Thoracic aorta (tissue), 2 donors: ENCODE results near the gene PSTPIP1. TPM values are rescaled to one million over a fixed set of nuclear protein-coding genes. Genes with fewer than 3 reads are reported as not detected.

Source experiments
- ATAC-seq: fragments of 150-250 bp; one replicate; pipeline ENCODE4 v1.8.0; 2017; ENCODE audit warnings: low read depth; ENCODE audit not compliant: insufficient number of reproducible peaks, low FRiP score
- DNase-seq: peaks from one replicate; pipeline ENCODE4 v3.0.0-alpha.2; 2020; ENCODE audit warnings: low spot score
- H3K27ac ChIP-seq, 2 donors: fragments of 200-600 bp; sonication (generic); 1 replicate in 1 of 2; 2 replicates in 1 of 2; pipeline ENCODE4 v1.5.1; 2016; ENCODE audit warnings: mild to moderate bottlenecking in 2 of 2, moderate library complexity in 2 of 2
- H3K27me3 ChIP-seq: fragments of 200-600 bp; sonication (generic); replicated peaks from 2 replicates; pipeline ENCODE4 v1.6.0; 2016; ENCODE audit warnings: mild to moderate bottlenecking; ENCODE audit not compliant: insufficient read depth
- H3K36me3 ChIP-seq: fragments of 200-600 bp; sonication (generic); one replicate; pipeline ENCODE4 v1.5.1; 2016
- H3K4me1 ChIP-seq, 2 donors: fragments of 200-600 bp; sonication (generic); 1 replicate in 1 of 2; 2 replicates in 1 of 2; pipeline versions ENCODE4 v1.5.1 to v1.6.0; 2016; ENCODE audit warnings: low read depth in 2 of 2, mild to moderate bottlenecking in 1 of 2; ENCODE audit not compliant: control insufficient read depth in 1 of 2
- H3K4me3 ChIP-seq: fragments of 200-600 bp; sonication (generic); 2 replicates; pipeline ENCODE4 v1.5.1; 2016; ENCODE audit warnings: mild to moderate bottlenecking
- H3K9me3 ChIP-seq: fragments of 200-600 bp; sonication (generic); 2 replicates; pipeline ENCODE4 v1.5.1; 2016
- total RNA-seq, 2 donors: library from RNA; depleted of rRNA; stranded (reverse); fragments of >200 nt; gene quantifications; one replicate each; pipeline versions ENCODE4 v1.1.0 to v1.2.3, GENCODE V29; 2016
- TF ChIP-seq, protein P1 (sequence below): fragments of 200-600 bp; sonication (generic); IDR thresholded peaks from one replicate; pipeline ENCODE4 v1.5.1; 2019; ENCODE audit warnings: antibody characterized with exemption

The PSTPIP1 gene
- total RNA-seq, 2 donors from 2014 or later, result 24.5 to 24.8 TPM

DNA sequence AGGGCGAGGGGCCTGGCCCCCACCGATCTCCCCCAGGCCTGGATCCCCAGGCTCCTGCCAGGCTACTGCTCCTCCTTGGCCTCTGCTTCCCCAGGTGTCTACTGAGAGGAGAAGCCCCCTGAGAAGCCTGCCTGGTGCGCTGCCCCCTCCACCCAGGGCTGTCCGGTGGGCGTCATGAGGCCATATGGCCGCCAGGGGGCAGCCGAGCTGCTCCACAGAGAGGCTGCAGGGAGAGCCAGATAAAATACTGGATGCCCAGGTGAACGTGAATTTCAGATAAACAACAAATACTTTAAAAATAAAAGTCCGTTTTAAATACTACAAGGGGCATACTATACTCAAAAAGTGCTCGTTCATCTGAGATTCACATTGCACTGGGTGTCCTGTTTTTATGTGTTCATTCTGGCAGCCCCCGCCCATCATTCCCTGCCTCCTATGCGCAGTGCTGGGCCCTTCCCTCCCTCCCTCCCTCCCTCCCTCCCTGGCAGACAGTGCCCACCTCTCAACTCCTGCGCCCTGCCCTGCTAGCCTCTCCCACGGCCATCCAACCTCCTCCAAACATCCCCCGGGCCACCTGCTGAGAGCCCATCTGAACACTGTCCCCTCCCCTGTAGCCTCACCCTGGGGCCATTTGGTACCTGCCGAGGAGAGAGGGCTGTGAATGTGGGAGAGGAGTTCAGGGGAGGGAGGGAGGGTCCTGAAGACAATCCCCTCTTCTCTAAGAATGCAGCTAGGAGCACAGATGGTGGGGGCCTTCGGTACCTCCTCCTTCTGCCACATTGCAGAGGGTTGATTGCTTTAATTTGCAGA, 29.6 kb downstream of the PSTPIP1 start:
- H3K9me3 ChIP-seq, result no peaks in the 10 kb centered on the region
- no peaks in the 10 kb centered on the region for H3K27me3 ChIP-seq
- TF ChIP-seq, protein P1, sequence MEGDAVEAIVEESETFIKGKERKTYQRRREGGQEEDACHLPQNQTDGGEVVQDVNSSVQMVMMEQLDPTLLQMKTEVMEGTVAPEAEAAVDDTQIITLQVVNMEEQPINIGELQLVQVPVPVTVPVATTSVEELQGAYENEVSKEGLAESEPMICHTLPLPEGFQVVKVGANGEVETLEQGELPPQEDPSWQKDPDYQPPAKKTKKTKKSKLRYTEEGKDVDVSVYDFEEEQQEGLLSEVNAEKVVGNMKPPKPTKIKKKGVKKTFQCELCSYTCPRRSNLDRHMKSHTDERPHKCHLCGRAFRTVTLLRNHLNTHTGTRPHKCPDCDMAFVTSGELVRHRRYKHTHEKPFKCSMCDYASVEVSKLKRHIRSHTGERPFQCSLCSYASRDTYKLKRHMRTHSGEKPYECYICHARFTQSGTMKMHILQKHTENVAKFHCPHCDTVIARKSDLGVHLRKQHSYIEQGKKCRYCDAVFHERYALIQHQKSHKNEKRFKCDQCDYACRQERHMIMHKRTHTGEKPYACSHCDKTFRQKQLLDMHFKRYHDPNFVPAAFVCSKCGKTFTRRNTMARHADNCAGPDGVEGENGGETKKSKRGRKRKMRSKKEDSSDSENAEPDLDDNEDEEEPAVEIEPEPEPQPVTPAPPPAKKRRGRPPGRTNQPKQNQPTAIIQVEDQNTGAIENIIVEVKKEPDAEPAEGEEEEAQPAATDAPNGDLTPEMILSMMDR, result peak; percentile 99
- H3K27ac ChIP-seq, result no peak overlapping the region
- no peak for ATAC-seq
- H3K36me3 ChIP-seq, result no peaks in the 10 kb centered on the region
- no peak for DNase-seq
- no peak overlapping the region for H3K4me3 ChIP-seq
- peaks cover 0 to 15% of the 10 kb centered on the region in 2 donors for H3K4me1 ChIP-seq

DNA sequence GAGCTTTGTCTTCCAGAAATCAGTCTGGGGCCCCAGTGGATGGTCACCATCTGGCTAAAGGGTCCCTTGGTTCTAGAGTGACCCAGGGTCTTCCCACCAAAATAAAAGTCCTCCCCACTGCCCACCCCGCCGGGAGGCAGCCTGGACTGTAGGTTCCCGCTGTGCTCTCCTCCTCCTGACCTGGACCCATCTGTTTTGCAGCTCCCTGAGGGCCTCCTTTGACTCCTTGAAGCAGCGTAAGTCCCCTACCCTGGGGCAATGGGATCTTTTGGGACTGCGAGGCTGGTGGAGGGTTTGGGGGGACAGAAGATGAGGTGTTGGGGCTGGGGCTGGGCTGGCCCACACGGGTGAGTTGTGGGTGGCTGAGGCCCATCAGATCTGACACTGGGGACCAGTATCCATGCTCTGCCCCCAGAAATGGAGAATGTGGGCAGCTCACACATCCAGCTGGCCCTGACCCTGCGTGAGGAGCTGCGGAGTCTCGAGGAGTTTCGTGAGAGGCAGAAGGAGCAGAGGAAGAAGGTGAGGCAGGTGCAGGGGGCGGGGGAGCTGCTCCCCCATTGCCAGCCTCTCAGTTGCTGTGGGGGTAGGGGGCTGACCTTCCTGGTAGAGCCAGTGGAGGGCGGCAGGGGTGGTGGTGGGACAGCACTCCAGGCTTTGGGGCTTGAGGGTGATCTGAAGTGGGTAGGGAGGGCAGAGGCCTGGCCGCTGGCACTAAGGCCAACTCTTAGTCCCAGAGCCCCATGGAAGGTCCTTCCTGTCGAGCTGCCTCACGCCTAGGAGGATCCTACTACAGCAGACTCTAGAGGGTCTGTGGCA, 30.4 kb downstream of the PSTPIP1 start:
- H3K4me3 ChIP-seq, result no peak overlapping the region
- peaks cover 0 to 16% of the 10 kb centered on the region in 2 donors for H3K4me1 ChIP-seq
- no peak overlapping the region for H3K27ac ChIP-seq
- TF ChIP-seq, protein P1, result no peak
- no peaks in the 10 kb centered on the region for H3K36me3 ChIP-seq
- no peaks in the 10 kb centered on the region for H3K27me3 ChIP-seq
- no peak for ATAC-seq
- no peak for DNase-seq
- no peaks in the 10 kb centered on the region for H3K9me3 ChIP-seq

DNA sequence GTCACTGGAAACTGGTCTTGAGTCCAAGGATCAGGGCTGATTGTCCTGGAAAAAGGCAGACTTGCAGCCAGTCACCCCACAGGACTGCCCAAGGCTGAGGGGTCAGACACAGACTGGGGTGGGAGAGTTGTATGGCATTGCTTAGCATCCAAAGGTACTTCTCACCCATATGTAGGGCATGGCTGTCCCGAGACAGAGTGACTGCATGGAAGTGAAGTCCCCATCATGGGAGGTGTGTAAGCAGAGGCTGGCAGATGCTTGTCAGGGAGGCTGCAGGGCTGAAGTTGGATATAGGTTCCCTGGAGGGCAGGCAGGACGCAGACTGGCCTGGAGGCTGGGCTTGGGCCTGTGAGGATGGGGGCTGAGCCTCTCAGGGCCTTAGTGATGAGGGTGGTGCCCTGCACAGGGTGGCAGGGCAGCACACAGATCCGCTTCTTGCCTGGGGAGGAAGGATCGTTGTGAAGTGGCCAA, 31.1 kb downstream of the PSTPIP1 start:
- H3K27me3 ChIP-seq, result no peaks in the 10 kb centered on the region
- no peak overlapping the region for H3K27ac ChIP-seq
- H3K9me3 ChIP-seq, result no peaks in the 10 kb centered on the region
- ATAC-seq (no peak), DNase-seq (no peak)
- peaks cover 0 to 20% of the 10 kb centered on the region in 2 donors for H3K4me1 ChIP-seq
- no peak overlapping the region for H3K4me3 ChIP-seq
- H3K36me3 ChIP-seq, result no peaks in the 10 kb centered on the region
- TF ChIP-seq, protein P1, result no peak

DNA sequence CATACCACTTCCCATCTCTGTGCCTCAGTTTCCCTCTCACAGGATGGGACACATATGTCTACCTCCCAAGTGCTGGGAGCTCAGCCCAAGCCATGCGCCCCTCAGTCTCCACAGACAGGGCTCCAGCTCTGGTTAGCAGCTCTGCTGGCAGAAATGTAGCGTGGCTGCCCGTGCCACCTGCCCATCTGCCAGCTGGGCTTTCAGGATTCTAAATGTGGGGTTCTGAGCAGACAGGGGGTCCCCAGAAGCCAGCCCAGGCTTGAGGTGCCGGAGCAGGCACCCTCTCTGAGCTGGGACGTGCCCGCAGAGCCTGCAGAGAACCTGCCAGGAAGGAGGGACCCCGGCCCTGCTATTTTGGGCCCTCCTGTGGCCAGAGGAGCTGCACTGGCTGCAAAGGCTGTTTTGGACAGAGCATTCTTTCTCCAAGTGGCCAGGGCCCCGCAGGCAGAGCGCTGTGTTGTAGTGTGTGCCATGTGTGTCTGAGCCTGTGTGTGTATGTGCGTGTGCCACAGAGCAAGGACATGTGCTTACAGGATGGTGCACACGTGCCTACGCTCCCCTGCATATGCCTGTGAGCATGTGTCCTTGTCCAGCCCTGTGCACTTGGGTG, 31.7 kb downstream of the PSTPIP1 start:
- Histone ChIP-seq H3K27ac (no peak overlapping the region), H3K4me3 (no peak overlapping the region), H3K9me3 (no peaks in the 10 kb centered on the region), H3K4me1 (peaks cover 0 to 20% of the 10 kb centered on the region in 2 donors), H3K27me3 (no peaks in the 10 kb centered on the region), H3K36me3 (no peaks in the 10 kb centered on the region)
- ATAC-seq (no peak), DNase-seq (no peak)
- TF ChIP-seq, protein P1, result no peak
